ENCODE data around the gene EMC6.

EMC6 gene

GRCh38 chr17:3656353-3656752 lies 12.3 kb upstream of the EMC6 start:
- Histone ChIP-seq H3K27ac (no peak overlapping the region), H3K4me3 (no peak overlapping the region)
- TF ChIP-seq CTCF (IDR thresholded peaks at IDR 0.05) = no peak
- no peak for DNase-seq (ENCODE audit: low spot score)

GRCh38 chr17:3656755-3657587 lies 11.6 kb upstream of the EMC6 start:
- DNase-seq (ENCODE audit: low spot score) = no peak
- Histone ChIP-seq H3K27ac (no peak overlapping the region), H3K4me3 (no peak overlapping the region)
- TF ChIP-seq CTCF (IDR thresholded peaks at IDR 0.05) = no peak

- no peak for DNase-seq (ENCODE audit: low spot score)
- TF ChIP-seq CTCF (IDR thresholded peaks at IDR 0.05) = no peak
- H3K27ac ChIP-seq = no peak overlapping the region
- H3K4me3 ChIP-seq = no peak overlapping the region
These were observed 11.1 kb upstream of the EMC6 start for GRCh38 chr17:3657588-3657869.

GRCh38 chr17:3657874-3658783 lies 10.5 kb upstream of the EMC6 start:
- DNase-seq (ENCODE audit: low spot score) = no peak
- peak overlapping the region; percentile 70 to 88 for H3K27ac ChIP-seq

GRCh38 chr17:3658784-3659449 lies 9.7 kb upstream of the EMC6 start:
- H3K27ac ChIP-seq = peak overlapping the region; percentile 70 to 88
- no peak for TF ChIP-seq CTCF (IDR thresholded peaks at IDR 0.05)
- peak overlapping the region; percentile 17 for H3K4me3 ChIP-seq
- no peak for DNase-seq (ENCODE audit: low spot score)

More at GRCh38 chr17:3657874-3658783, 10.5 kb upstream of the EMC6 start:
- TF ChIP-seq CTCF (IDR thresholded peaks at IDR 0.05) = no peak
- H3K4me3 ChIP-seq = no peak overlapping the region

- DNase-seq (ENCODE audit: low spot score) = peak; percentile 85
- TF ChIP-seq CTCF (IDR thresholded peaks at IDR 0.05) = no peak
- Histone ChIP-seq H3K27ac (peak overlapping the region; percentile 70 to 88), H3K4me3 (peak overlapping the region; percentile 17)
These were observed 9.0 kb upstream of the EMC6 start for GRCh38 chr17:3659541-3660111.

Measured in coronary artery (tissue), 2 donors.